HFF-Myc (cell line): ENCODE measurements around the gene KIRREL3.

Source experiments
- DNase-seq: peaks from one replicate; pipeline ENCODE4 v3.0.0-alpha.2; 2011; ENCODE audit warnings: low read depth; ENCODE audit errors: extremely low read depth
- H3K4me3 ChIP-seq: replicated peaks from 2 replicates; pipeline ENCODE4 v1.5.1; 2011; ENCODE audit warnings: low read depth, mild to moderate bottlenecking, control low read depth, low read length
- TF ChIP-seq, protein P1 (sequence below): IDR thresholded peaks from 2 replicates; pipeline ENCODE4 v1.5.1; 2012; ENCODE audit warnings: mild to moderate bottlenecking, low read depth, low read length, control low read depth; ENCODE audit errors: missing control alignments

The KIRREL3 gene

GRCh38 chr11:126434950-126435335 is 565.6 kb downstream of the KIRREL3 start:
- no peak overlapping the region for H3K4me3 ChIP-seq

GRCh38 chr11:126433989-126434949 is 566.3 kb downstream of the KIRREL3 start:
- no peak overlapping the region for H3K4me3 ChIP-seq
- DNase-seq = no peak
- TF ChIP-seq, protein P1, sequence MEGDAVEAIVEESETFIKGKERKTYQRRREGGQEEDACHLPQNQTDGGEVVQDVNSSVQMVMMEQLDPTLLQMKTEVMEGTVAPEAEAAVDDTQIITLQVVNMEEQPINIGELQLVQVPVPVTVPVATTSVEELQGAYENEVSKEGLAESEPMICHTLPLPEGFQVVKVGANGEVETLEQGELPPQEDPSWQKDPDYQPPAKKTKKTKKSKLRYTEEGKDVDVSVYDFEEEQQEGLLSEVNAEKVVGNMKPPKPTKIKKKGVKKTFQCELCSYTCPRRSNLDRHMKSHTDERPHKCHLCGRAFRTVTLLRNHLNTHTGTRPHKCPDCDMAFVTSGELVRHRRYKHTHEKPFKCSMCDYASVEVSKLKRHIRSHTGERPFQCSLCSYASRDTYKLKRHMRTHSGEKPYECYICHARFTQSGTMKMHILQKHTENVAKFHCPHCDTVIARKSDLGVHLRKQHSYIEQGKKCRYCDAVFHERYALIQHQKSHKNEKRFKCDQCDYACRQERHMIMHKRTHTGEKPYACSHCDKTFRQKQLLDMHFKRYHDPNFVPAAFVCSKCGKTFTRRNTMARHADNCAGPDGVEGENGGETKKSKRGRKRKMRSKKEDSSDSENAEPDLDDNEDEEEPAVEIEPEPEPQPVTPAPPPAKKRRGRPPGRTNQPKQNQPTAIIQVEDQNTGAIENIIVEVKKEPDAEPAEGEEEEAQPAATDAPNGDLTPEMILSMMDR = no peak

More at GRCh38 chr11:126434950-126435335, 565.6 kb downstream of the KIRREL3 start:
- TF ChIP-seq, protein P1 = no peak
- DNase-seq = no peak

DNA sequence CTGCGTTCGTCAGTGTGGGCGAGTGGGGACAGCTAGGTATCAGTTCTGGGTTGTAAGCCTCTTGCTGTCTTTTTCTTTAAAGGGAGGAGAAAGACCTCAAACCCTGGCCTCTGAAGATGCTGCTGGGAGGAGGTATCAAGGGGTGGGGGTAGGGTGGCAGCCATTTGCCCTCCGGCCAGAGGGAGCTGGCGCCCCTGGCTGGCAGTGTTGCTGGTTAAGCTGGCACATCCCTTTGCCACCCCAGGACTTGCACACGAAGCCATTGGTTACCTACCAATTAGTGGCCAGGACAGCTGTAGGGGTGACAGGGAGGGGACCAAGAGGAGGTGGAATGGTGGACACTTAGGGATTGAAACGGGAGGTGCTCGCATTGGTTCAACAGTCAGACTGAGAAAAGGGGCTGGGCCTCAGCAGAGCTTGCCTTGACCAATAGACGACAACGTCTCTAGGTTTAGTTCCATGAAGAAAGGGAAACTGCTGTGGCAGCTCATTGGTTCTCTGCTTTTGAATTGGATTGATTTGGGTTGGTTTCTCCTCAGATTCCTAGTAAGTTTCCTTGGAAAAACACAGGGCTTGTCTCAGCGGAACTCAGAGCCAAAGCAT is 567.2 kb downstream of the KIRREL3 start:
- no peak for DNase-seq
- TF ChIP-seq, protein P1 = no peak
- H3K4me3 ChIP-seq = no peak overlapping the region

DNA sequence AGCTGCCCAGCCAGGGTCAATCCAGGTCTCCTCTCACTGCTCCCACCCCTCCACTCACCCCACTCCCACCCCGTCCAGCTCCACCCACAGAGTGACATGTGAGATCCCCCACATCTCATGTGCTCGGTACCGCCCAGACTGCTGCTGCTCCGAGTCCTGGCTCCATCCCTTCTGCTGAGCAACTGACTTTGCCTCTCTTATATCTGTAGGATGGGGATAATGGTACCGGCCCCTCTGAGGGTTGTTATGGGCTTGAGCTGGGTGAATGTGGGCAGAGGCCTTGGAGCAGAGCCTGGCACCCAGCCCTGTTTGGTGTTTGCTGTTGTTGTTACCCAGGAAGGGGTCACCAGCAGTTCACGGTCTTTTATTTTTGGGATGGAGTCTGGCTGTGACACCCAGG is 568.0 kb downstream of the KIRREL3 start:
- H3K4me3 ChIP-seq = no peak overlapping the region
- TF ChIP-seq, protein P1 = no peak
- DNase-seq = no peak

- no peak overlapping the region for H3K4me3 ChIP-seq
These were observed 568.5 kb downstream of the KIRREL3 start for GRCh38 chr11:126432065-126432461.

DNA sequence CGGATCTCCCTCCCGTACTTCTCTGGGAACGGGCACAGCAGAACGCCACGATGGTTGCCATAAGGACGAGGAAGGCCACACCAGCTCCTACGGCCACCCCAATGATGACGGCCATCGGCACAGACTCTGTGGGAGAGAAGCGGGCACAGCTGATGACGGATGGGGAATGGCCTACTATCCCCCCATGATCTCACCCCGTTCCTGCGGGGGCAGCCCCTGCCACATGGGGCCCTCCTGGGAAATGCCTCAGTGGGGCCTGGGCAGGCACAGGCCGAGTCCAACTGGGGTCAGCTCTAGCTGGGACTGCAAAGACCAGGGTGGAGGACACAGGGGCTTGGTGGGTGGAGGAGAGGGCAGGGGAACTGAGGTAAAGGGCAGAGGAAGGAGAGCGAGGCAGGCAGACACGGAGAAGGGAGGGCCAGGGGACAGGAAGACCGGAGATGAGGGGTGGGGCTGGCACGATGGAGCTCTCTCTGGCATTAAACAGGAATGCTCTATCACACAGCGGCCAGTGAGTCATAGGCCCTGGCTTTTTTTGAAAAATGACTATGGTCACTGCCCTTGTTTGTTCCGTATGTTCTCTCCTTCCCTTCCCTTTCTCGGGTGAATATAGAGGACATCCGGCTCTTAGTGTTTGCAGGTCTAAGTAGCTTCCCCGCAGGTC is 569.0 kb downstream of the KIRREL3 start:
- TF ChIP-seq, protein P1 = no peak
- DNase-seq = no peak
- H3K4me3 ChIP-seq = no peak overlapping the region

More at GRCh38 chr11:126432065-126432461, 568.5 kb downstream of the KIRREL3 start:
- TF ChIP-seq, protein P1 = no peak
- DNase-seq = no peak
